EH (cell line): ENCODE results near the gene ZP1.

Experiments used
- DNase-seq: peaks from one replicate; pipeline ENCODE4 v3.0.0-alpha.2; 2015; ENCODE audit warnings: low read depth

The ZP1 gene

DNA sequence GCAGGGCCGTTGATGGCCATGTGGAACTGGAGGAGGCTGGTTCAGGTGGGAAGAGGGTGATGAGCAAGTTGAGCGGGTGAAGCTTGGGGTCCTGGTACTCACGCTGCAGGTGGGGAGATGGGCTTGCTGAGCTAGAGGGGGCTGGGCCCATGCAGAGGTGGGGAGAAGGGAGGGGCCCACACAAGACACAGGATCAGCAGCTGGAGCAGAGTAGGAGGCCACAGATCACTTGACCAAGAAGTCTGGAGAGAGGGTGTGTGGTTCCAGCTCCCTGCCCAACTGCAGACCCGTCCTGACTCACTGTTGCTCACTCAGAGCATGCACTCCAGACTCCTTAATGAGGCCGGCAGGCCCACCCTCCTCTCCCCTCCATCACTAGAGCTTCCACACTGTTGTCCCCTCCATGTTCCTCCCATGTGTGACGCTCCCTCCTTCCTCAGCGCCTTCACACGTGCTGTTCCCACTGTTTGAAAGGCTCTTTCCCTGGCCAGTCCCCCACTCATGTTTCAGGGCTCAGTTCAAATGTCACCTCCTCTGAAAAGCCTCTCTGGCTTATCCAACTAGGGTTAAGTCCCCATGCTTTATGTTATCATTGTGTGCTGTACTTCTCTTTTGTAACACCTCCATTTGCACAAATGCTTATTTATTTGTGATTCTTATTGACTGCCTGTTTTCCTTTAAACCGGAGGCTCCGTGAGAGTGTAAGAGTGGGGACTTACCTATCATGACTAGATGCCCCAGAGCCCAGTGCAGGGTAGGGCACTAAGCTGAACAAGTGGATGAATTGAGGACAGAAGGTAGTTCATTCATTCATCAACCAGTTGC, 23.1 kb upstream of the ZP1 start:
- peak; percentile 11 for DNase-seq

DNA sequence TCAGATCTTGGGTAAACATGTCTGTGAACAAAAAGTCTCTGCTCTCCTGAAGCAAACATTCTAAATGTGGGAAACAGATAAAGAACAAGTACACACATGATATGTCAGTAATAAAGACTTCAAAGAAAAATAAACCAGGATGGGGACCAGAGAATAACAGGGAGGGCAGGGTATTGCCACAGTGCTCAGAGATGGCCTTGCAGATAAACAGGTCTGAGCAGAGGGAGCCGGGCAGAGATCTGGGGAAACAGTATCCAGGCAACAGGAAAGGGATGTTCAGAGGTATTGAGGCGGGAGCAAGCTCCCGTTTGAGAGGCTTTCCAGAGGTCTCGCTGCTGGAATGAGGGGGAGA, 22.5 kb upstream of the ZP1 start:
- DNase-seq, result no peak

DNA sequence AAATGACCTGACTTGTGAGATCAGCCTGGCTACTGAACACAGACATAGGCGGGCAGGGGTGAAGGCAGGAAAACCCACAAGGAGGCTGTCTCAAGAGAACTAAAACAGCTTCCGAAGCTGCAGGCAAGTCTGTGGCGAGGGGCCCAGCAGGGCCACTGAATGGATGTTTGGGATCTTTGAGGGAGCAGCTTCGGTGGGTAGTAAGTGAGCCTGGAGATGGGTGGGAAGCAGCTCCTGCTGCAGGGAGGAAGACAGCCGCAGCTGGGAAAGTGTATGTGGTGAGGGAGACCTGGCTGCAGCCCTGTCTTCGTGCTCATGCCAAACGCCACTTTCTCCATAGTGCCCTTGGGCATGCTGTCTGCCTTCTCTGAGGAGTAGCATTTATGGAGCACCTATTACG, 22.0 kb upstream of the ZP1 start:
- no peak for DNase-seq

DNA sequence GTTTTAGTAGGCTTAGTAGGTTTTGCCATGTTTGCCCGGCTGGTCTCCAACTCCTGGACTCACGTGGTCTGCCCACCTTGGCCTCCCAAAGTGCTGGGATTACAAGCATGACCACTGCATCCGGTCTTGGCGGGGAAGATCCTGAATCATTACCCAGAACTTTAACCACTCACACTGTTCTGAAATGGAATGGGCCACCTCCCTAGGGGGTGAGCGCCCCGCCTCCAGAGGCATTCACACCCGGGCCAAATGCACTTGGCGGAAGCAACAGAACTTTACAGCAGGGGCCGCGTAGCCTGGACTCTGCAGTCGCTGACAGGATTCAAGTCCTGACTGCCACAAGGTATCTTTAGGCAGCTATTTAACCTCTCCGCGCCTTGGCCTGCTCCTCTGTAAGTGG, 20.1 kb upstream of the ZP1 start:
- DNase-seq, result no peak

DNA sequence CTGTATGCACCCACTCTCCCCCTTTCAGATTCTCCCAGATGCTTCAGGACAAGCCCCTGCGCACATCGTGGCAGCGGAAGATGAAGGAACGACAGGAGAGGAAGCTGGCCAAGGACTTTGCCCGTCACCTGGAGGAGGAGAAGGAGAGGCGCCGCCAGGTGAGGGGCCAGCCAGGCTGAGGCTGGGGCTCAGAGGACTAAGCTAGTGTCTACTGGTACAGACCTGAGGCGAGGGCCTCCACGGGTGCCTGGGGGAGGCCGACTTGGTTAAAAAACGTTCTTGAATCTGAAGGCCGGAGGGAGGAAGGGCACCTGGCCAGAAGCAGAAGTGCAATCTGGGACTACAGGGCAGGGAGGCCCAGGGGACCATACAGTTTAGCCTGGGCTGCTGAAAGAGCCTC, 19.4 kb upstream of the ZP1 start:
- no peak for DNase-seq

DNA sequence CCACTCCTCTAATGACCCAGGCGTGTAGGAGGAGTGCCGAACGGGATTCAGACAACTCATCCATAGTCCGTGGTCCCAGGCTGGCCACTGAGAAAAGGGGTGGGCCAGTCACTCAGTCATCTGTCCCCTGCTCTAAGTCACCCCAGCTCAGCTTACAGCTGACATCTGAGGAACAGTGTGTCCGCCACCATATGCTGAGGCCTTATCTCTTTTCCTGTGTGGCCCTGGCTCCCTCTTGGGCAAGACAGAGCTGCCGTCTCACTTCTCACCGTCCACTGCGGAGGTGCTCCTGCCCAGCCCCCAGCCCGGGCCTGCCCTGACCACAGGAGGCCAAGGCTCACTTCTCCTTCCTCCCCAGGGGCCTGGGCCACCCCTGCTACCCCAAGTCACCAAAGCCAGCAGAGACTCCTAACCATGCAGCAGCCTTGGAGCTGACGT, 18.6 kb upstream of the ZP1 start:
- DNase-seq, result no peak

DNA sequence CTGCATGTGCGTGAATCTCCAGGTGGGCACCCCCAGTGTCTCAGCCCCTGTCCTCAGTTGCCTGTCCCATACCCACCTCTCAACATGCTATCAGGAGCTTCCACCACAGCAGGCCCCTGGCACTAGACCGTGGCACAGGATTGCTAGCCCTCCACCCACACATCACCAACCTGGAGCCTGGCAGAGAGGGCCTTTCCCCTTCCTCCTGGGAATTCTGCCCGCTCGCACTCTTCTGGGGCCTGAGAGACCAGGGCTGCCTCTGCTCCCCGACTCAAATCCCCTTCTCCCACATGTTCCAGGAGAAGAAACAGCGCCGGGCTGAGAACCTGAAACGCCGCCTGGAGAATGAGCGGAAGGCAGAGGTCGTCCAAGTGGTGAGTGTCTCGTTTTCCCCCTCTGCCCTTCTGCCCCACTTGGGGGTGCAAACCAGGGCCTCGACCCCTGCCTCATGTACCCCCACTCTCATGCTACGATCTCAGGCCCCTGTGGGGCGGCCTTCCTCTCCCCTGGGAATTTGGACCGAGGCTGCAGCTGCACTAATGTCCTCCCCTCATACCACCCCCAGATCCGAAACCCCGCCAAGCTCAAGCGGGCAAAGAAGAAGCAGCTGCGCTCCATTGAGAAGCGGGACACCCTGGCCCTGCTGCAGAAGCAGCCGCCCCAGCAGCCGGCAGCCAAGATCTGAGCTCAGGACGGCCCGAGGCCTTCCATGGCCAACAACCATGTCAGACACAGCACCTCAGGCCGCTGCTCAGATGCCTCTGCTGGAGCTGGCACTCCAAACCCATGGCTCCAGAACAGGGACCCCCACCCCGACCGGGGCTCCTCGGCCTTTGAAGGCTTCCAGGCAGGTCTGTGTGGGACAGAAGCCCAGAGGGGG, 17.5 kb upstream of the ZP1 start:
- DNase-seq, result no peak

DNA sequence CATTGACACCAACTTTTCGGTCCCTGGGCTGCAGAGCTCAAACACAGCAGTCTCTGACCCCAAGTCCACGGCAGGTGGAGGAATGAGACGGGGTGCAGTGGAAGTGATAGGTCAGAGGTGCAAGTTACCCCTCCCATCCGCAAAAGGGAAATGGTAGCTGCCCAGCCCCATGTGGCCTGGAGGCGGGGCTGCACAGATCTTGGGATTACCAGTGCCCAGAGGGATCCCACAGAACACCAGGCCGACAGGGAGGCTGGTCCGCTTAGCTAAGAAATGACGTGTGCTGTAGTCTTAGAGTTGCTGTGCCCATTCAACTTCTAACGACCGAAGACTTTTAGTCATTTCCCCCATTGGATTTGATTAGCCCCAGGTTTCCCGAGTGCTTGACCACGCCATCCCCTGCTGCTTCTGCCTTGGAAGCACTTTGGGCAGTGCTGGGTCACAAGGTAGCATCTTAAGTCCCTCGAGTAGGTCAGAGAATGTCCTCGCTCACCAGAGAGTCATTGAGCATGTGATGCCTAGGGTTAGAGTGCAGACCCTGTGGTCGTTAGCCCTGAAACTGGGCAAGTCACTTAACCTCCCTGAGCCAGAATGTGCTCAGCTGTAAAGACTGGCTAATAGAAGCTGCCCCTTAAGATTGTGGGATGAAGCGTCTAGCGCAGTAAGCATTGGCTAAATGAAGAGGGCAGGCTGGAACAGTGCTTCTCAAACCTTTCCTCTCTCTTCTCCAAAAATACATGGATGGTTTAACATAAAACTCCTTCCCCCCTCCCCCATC, 15.8 kb upstream of the ZP1 start:
- no peak for DNase-seq

DNA sequence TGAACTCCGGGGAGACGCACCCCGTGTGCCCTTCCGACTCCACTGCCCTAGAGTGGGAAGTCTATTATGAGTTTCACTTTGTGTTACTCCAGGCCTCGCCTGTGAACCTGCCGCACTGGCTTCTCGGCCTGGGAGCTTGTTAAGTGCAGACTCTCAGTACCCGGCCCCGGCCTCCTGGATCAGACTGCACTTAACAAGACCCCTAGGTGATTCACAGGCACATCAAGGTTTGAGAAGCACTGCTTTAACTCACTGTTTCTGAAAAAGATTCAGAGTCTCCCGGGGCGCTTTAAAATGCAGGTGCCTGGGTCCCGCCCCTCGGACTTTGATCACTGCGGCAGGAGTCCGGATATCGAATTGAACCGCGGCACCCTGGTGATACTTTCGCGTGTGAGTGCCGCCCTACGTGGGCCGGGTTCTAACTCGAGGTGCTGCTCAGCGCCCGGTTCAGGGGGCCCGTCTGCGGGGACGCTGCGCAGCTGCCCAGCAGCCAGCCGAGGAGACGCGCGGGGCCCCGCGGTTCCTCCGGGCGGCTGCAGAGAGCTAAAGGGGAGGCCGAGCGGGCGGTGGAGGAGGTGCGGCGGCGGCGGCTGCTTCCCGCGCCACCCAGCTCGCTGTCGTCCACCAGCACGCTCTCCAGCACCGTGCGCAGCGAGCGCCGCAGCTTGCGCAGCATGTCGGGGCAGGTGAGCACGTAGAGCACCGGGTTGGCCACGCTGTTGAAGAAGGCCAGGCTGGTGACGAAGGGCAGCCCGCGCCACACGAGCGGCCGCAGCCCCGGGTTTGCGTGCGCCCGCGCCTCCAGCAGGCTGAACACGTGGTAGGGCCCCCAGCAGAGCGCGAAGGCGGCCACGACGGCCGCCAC, 15.0 kb upstream of the ZP1 start:
- DNase-seq, result no peak

DNA sequence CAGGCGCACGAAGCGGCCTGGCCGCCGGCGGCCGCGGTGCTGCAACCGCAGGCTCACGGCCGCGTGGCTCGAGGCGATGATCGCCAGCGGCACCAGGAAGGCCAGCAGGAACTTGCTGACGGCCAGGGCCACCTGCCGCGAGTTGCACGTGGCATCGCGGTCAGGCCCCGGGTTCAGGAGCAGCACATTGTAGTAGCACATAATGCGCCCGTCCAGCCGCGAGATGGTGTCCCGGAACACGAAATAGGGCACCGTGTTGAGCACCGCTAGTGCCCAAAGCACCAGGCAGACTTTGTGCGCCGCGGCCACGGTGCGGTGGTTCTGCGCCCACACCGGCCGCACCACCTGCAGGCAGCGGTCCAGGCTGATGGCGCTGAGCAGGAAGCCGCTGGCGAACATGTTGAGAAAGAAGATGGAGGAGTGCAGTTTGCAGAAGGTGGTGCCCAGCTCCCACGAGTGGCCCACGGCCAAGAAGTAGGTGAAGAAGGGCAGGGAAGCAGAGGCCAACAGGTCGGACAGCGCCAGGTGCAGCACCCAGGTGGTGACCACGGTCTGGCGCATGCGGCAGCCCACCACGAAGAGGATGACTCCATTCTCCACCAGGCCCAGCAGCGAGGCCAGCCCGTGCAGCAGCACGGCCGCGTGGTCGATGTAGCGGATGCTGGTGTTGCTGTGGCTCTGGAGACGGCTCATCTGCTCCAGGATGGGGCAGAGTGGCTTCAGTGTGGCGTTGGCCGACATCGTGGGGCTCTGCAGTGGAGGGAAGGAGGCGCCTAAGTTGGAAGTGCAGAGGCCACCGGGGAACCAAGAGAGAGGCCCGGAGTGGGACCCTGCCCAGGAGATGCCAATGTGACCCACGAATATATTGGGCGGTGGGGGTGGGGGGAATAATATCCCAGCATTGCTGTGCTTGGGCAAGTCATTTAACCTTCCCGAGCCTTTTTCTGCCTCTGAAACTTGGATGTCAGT, 14.1 kb upstream of the ZP1 start:
- DNase-seq, result no peak

DNA sequence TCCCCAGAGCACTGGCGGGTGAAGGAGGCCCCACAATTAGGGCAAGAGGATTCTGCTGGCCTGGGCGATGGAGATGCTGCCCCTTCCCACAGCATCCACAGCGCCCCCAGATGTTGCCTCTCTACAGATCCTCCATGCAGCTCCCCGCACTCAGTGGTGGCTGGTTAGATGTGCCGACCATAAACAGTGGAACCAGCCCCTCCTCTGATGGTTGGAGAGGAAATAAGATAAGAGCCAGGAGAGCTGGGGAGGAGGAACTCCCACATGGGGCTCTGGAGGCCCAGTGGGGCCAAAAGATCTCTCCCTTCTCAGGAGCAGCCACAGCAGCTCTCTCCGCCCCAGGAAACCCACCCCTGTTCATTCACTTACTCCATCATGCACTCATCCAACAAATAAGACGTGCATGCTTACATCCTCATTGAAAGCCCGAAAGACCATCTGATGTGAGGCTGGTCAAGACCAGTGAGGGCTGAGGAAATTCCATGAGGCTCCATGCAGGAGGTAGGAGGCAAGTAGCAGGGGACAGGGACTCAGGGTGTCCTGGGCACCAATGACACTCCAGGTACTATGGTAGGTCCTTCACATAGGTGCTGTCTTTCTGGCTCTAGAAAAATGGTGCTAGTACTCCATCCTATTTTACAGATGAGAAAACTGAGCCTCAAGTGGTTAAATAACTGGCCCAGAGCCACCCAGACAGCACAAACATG, 13.0 kb upstream of the ZP1 start:
- DNase-seq, result no peak

DNA sequence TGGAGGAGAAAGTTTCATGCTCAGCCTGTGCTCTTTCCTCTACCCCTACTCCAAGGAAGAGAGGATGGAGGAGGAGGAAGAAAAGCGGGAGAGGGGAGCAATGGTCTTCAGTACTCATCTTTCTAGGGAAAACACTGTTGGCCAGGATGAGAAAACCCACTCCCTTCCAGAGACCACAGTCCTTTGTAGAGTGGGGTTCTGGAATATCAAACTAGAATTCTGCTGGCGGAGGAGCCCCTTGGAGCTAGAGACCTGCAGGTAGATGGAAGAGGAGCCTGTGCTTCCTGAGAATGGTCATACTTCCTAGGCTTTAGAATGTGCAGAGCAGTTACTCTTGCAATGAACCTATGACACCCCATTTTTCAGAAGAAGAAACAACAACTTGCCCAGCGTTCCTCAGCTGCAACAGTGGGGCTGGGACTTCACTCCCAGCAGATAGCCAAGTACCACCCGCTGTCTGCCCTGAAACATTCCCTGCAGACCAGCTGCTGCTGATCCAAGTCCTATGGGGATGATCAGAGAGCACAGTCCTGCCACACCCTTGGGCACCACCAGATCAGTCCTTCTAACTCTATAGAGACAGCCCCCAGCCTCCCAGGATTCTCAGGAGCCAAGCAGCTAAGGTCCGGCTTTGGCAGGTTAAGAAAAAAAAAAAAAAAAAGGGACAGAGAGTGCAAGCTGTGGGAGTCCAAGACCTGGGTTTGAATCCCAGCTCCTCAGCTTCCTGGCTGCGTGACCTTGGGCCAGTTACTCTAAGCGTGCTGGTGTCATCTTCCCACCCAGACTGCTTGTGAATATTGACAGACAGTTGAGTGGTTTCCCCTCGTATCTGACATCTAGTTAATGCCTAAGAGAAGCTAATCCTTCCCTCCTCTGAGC, 12.3 kb upstream of the ZP1 start:
- DNase-seq, result no peak

DNA sequence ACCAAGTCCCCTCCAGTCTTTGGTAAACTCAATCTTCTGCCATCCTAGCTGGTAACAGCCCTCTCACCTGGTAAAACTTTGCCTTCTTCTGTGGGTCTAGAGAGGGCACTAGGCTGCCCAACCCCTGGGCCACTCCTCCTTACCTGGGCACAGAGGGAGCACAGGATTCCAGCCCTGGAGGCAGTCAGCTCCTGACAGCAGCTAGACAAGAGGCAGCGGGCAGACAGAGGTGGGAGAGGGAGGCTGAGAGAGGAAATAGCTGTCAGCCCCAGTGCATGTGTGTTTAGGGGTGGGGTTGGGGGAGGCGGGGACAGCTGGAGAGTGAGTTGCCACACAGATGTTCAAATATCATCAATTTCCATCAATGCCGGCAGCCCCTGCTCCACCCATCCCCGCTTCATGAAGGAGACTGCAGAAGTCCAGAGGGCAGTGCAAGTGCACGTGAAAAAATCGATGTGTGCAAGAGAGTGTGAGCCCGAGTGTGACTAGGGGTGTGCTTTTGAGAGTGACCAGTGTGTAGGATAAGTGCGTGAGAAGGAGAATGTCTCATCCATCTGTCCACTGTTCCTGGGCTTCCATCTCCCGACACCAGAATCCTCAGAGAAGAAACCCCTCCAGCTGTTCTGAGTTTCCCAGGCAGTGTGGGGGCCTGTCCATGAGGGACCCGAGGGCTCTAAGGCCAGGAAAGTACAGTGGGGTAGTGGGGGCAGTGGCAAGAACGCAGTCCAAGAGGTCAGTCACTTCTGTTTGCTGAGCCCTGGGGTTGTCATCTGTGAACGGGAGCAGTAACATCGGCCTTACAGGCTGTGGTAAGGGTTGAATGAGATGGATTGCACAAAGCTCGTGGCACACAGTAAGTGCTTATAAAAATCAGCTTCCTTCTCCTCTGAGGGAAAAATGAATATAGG, 11.4 kb upstream of the ZP1 start, which contains the start of gene PTGDR2:
Gene PTGDR2, minus strand, starts transcription at position 225 of the 908 bp plus-strand sequence. CDS start 2,228 bp downstream, outside the sequence.
- no peak for DNase-seq

DNA sequence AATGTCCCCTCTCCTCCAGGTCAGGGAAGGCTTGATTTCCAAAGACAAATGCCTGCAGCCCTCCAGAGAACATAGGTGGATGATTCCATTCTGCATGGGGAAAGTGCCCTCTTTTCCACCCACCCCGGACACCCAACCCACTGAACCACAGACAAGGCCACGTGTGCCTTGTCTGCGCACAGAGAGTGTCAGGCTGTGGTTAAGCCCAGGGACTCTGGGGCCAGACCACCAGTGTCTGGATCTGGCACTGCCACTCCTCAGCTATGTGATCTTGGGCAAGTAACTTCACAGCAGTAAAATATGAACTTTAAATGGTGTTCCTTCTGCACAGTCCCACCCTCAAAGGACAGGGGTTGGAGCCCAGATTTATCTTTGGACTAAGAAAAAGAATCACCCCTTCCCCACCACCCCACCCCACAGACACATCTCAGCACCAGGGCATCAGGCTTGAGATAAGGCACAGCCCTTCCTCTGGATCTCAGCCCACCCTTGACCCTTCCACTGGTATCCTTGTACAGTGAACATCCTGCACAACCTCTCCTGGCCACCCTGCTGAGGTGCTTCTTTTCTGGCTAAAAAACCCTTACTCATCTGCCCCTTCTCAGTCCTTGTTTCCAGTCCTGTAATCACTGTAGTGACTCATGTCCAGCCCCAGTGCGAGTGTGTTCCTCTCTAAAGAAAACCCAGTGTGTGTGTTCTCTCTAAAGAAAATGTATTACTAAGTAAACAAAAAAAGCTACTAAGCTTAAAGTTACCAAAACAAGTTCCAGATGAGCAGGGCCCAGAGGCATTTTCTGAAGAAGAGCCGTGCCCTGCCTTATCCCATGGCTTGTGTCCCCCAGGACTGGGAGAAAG, 9.7 kb upstream of the ZP1 start:
- peak; percentile 59 for DNase-seq

DNA sequence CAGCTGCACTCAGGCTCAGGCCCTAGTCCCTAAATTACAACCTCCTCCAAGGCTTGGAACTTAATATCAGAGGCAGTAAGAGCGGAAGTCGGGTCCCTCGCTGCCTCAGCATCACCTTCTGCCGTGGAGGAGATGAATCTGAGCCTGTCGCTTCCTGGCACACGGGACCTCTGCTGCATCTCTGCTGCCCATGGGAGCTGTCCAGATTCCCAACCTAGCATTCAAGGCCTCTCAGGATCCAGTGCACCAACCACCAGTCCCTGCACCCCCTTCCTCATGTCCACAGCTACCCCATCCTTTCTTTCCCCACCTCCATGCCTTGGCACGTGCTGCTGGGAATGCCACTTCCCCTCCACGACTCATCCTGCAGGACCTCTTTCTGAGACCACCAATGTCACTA, 9.1 kb upstream of the ZP1 start:
- DNase-seq, result peak; percentile 13

DNA sequence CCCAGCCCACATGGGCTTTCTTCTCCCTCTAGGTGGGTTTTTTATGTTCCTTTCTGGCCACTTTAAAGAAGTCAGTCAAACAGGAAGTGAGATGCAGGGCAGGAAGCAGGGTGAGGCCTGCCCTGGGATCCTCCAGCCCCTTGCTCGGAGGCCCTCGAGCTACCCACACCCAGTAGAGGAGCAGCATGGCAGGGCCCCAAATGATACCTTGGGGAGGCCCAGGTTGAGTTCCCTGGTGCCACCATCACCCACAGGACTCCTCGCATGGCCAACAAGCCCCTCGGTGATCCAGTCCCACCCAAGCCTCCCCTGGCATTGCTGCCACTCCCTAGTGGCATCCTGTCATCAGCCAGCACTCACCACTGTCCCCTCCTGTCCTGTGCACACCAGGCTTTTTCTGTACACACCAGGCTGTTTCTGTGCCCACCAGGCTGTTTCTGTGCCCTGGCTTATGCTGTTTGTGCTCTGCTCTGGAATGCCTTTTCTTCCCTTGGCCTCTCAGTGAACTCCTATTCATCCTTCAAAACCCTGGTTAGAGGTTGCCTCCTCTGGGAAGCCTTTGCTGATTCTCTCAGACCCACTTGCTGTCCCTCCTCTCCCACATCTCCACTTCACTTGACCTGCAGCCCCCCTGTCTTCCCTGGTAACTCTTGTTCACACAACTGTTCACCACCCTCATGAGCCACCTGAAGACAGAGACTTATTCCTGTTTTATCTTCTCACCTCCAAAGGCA, 8.4 kb upstream of the ZP1 start:
- no peak for DNase-seq
